T47D (cell line): ENCODE data around the gene SSH3.
A peak's percentile ranks its signal among the peaks of the same experiment; 100 is the strongest.

ENCODE experiments used
- DNase-seq, 2 experiments: peaks; one replicate each; pipeline versions ENCODE4 v3.0.0 to v3.0.0-alpha.2; 2011 to 2012; ENCODE audit warnings: low read depth in 1 of 2, low spot score in 1 of 2
- JUND ChIP-seq: IDR thresholded peaks from 2 replicates; pipeline ENCODE4 v1.6.1; 2012; ENCODE audit warnings: low read depth
- in situ Hi-C: cut with HindIII; loops from 2 replicates; pipeline ENCODE4 v1.10.0; 2016; ENCODE audit warnings: low sequenced_read_pairs, low pct_unique_long_range_greater_than_20kb

The SSH3 gene

GRCh38 chr11:67308031-67308866 is 4.9 kb downstream of the SSH3 start:
- in situ Hi-C loops: no loop called here
- no peak for DNase-seq
- no peak for TF ChIP-seq JUND

- DNase-seq: no peak
- no peak for TF ChIP-seq JUND
- in situ Hi-C loops: no loop called here
Observed at GRCh38 chr11:67309166-67309565, 5.8 kb downstream of the SSH3 start.

- no peak for TF ChIP-seq JUND
- DNase-seq: no peak
- in situ Hi-C loops: no loop called here
Observed at GRCh38 chr11:67309661-67310061, 6.3 kb downstream of the SSH3 start.

GRCh38 chr11:67310246-67311050 is 7.1 kb downstream of the SSH3 start:
- no peak for TF ChIP-seq JUND
- no peak for DNase-seq
- in situ Hi-C loops: no loop called here

GRCh38 chr11:67311051-67311555 is 7.8 kb downstream of the SSH3 start:
- DNase-seq: no peak
- in situ Hi-C loops: no loop called here
- TF ChIP-seq JUND: no peak

- DNase-seq: peak in 1 of 2 experiments; percentile 54
- no peak for TF ChIP-seq JUND
- in situ Hi-C loops: no loop called here
Observed at GRCh38 chr11:67311556-67312082, 8.3 kb downstream of the SSH3 start.

GRCh38 chr11:67312187-67313021 is 9.1 kb downstream of the SSH3 start:
- in situ Hi-C loops: no loop called here
- DNase-seq: peak; percentile 65 to 99
- peak; percentile 92; the same call in 1 of the 2 replicates for TF ChIP-seq JUND

GRCh38 chr11:67313125-67313890 is 10.0 kb downstream of the SSH3 start:
- DNase-seq: no peak
- TF ChIP-seq JUND: no peak
- in situ Hi-C loops: no loop called here

- in situ Hi-C loops: no loop called here
- no peak for DNase-seq
- TF ChIP-seq JUND: no peak
Observed at GRCh38 chr11:67314218-67314617, 10.9 kb downstream of the SSH3 start.

GRCh38 chr11:67315325-67315909 is 12.1 kb downstream of the SSH3 start:
- in situ Hi-C loops: no loop called here
- TF ChIP-seq JUND: no peak
- DNase-seq: no peak

- in situ Hi-C loops: no loop called here
- no peak for TF ChIP-seq JUND
- no peak for DNase-seq
Observed at GRCh38 chr11:67316882-67317204, 13.5 kb downstream of the SSH3 start.
